GM12878 (cell line): ENCODE data around the gene SNED1. TPM values are rescaled to one million over a fixed set of nuclear protein-coding genes. Genes with fewer than 3 reads are reported as not detected.

Source experiments
- ATAC-seq: fragments of 200-7000 bp; cut with Tn5 transposase; 3 replicates; pipeline ENCODE4 v1.9.1; 2020; ENCODE audit warnings: mild to moderate bottlenecking, moderate library complexity
- BruUV-seq: library from RNA; stranded (reverse); fragments of 400-500 nt; replicated peaks from 2 replicates; lab custom pipeline; 2021; lab: Mats Ljungman, UMichigan
- CTCF ChIA-PET: fragments of 300-600 bp; sonication (Branson Sonifier 250); formaldehyde crosslinking; extraction: SDS; loops from one replicate; lab custom pipeline; 2021; ENCODE audit warnings: inconsistent platforms; lab: Yijun Ruan, JAX
- POLR2A ChIA-PET: fragments of 350-600 bp; formaldehyde crosslinking; extraction: SDS; loops from one replicate; lab custom pipeline; 2021; ENCODE audit warnings: inconsistent platforms; lab: Charles Lee
- RAD21 ChIA-PET: fragments of 300-600 bp; sonication (Branson Sonifier 250); formaldehyde crosslinking; loops from one replicate; lab custom pipeline; 2023; ENCODE audit warnings: antibody characterized with exemption; ENCODE audit not compliant: unreplicated experiment; lab: Charles Lee
- SMC1A ChIA-PET: fragments of 300-600 bp; sonication (Branson Sonifier 250); formaldehyde crosslinking; loops from one replicate; lab custom pipeline; 2023; ENCODE audit not compliant: unreplicated experiment, uncharacterized antibody; lab: Charles Lee
- DNase-seq: peaks from one replicate; pipeline ENCODE4 v3.0.0-alpha.2; 2011; ENCODE audit warnings: low read depth, low spot score
- FAIRE-seq: peaks from 3 replicates; lab custom pipeline; 2011; peaks lifted over from hg19 to GRCh38; lab: Jason Lieb, UNC
- H2AFZ ChIP-seq: 2 replicates; pipeline ENCODE4 v1.6.0; 2011; ENCODE audit warnings: low read depth, low read length, control low read depth; ENCODE audit not compliant: control insufficient read depth
- H3K27ac ChIP-seq: 2 replicates; pipeline ENCODE4 v1.5.1; 2011; ENCODE audit warnings: control low read depth; ENCODE audit not compliant: control insufficient read depth, insufficient read depth
- H3K27me3 ChIP-seq, 2 experiments: replicated peaks in 1 of 2; 2 replicates each; pipeline versions ENCODE4 v1.6.0 to v1.6.1; 2011; ENCODE audit warnings: low read length in 1 of 2; ENCODE audit not compliant: control insufficient read depth in 2 of 2, insufficient read depth in 2 of 2
- H3K36me3 ChIP-seq, 2 experiments: 2 replicates each; pipeline ENCODE4 v1.5.1; 2011; ENCODE audit warnings: low read length in 1 of 2; ENCODE audit not compliant: control insufficient read depth in 2 of 2, insufficient read depth in 2 of 2
- H3K4me1 ChIP-seq: 2 replicates; pipeline ENCODE4 v1.6.1; 2011; ENCODE audit warnings: mild to moderate bottlenecking, low read length, moderate library complexity, mixed read lengths; ENCODE audit not compliant: control insufficient read depth, insufficient read depth
- H3K4me2 ChIP-seq: 2 replicates; pipeline ENCODE4 v1.6.0; 2011; ENCODE audit warnings: control low read depth; ENCODE audit not compliant: control insufficient read depth, insufficient read depth
- H3K4me3 ChIP-seq: fragments of 200-600 bp; sonication (generic); 2 replicates; pipeline ENCODE4 v1.5.1; 2016
- H3K79me2 ChIP-seq: 2 replicates; pipeline ENCODE4 v1.6.0; 2011; ENCODE audit warnings: low read length; ENCODE audit not compliant: control insufficient read depth, insufficient read depth
- H3K9ac ChIP-seq: 2 replicates; pipeline ENCODE4 v1.8.0; 2011; ENCODE audit warnings: low read length, control low read depth, mixed read lengths; ENCODE audit not compliant: control insufficient read depth, insufficient read depth
- H3K9me3 ChIP-seq: replicated peaks from 3 replicates; pipeline ENCODE4 v1.5.1; 2011; ENCODE audit warnings: mild to moderate bottlenecking, low read length; ENCODE audit not compliant: control insufficient read depth, insufficient read depth
- H4K20me1 ChIP-seq: 2 replicates; pipeline ENCODE4 v1.6.0; 2011; ENCODE audit not compliant: control insufficient read depth, insufficient read depth
- BHLHE40 ChIP-seq, 2 experiments: fragments of 450-650 bp in 1 of 2; IDR thresholded peaks; 2 replicates each; pipeline ENCODE4 v1.6.1; 2011 to 2017; ENCODE audit warnings: low read depth in 2 of 2, borderline replicate concordance in 1 of 2, improper control_type of control experiment in 1 of 2, low read length in 1 of 2, mild to moderate bottlenecking in 1 of 2
- DPF2 ChIP-seq: fragments of 450-650 bp; IDR thresholded peaks from 2 replicates; pipeline ENCODE4 v1.6.1; 2017; ENCODE audit warnings: mild to moderate bottlenecking
- ETV6 ChIP-seq, 2 experiments: fragments of 450-650 bp in 1 of 2; IDR thresholded peaks in 1 of 2; conservative IDR thresholded peaks in 1 of 2; 2 replicates each; pipeline ENCODE4 v1.6.1; 2014; ENCODE audit warnings: antibody characterized with exemption in 1 of 2, borderline replicate concordance in 1 of 2, low read depth in 1 of 2, mild to moderate bottlenecking in 1 of 2, moderate library complexity in 1 of 2
- EZH2 ChIP-seq: IDR thresholded peaks from 2 replicates; pipeline ENCODE4 v1.6.1; 2012; ENCODE audit warnings: low read depth, mild to moderate bottlenecking, control low read depth, inconsistent platforms, low read length, borderline replicate concordance; ENCODE audit not compliant: control insufficient read depth
- HCFC1 ChIP-seq: fragments of 150-350 bp; IDR thresholded peaks from 2 replicates; pipeline ENCODE4 v1.6.1; 2014; ENCODE audit warnings: low read length
- HDAC2 ChIP-seq: fragments of 200-600 bp; sonication (generic); IDR thresholded peaks from 2 replicates; pipeline ENCODE4 v1.6.1; 2017
- KAT2A ChIP-seq: conservative IDR thresholded peaks from 2 replicates; pipeline ENCODE4 v1.6.1; 2011; ENCODE audit warnings: low read depth, low read length; ENCODE audit not compliant: control insufficient read depth
- NFXL1 ChIP-seq: fragments of 450-650 bp; IDR thresholded peaks from 2 replicates; pipeline ENCODE4 v1.6.1; 2017; ENCODE audit warnings: antibody characterized with exemption, mild to moderate bottlenecking, borderline replicate concordance
- NFYA ChIP-seq: IDR thresholded peaks from 2 replicates; pipeline ENCODE4 v1.6.1; 2011; ENCODE audit warnings: low read depth, mild to moderate bottlenecking, low read length, improper control_type of control experiment, borderline replicate concordance
- RCOR1 ChIP-seq: conservative IDR thresholded peaks from 2 replicates; pipeline ENCODE4 v1.6.1; 2012; ENCODE audit warnings: low read depth, low read length, improper control_type of control experiment
- RELA ChIP-seq: fragments of 450-650 bp; IDR thresholded peaks from 2 replicates; pipeline ENCODE4 v1.8.0; 2014; ENCODE audit warnings: borderline replicate concordance; ENCODE audit not compliant: partially characterized antibody
- SMAD1 ChIP-seq: fragments of 450-650 bp; IDR thresholded peaks from 2 replicates; pipeline ENCODE4 v1.6.1; 2018; ENCODE audit warnings: mild to moderate bottlenecking, low read depth; ENCODE audit not compliant: partially characterized antibody
- SUPT20H ChIP-seq: IDR thresholded peaks from 2 replicates; pipeline ENCODE4 v1.6.1; 2011; ENCODE audit warnings: low read depth, mild to moderate bottlenecking, low read length, moderate library complexity, borderline replicate concordance; ENCODE audit not compliant: control insufficient read depth
- SUZ12 ChIP-seq: fragments of 200-600 bp; sonication (generic); IDR thresholded peaks from one replicate; pipeline ENCODE4 v1.6.1; 2018; ENCODE audit warnings: antibody characterized with exemption, mild to moderate bottlenecking; ENCODE audit not compliant: unreplicated experiment
- TBL1XR1 ChIP-seq: IDR thresholded peaks from 2 replicates; pipeline ENCODE4 v1.6.1; 2012; ENCODE audit warnings: low read depth, low read length, improper control_type of control experiment
- WGBS: methylation state at CpG from one replicate; pipeline ENCODE4 v1.1.6; 2016; ENCODE audit warnings: low lambda C conversion rate; ENCODE audit not compliant: insufficient replicate concordance, insufficient coverage; ENCODE audit errors: missing lambda C conversion rate; 5-methylcytosine and 5-hydroxymethylcytosine counted together
- in situ Hi-C: fragments of 300-500 bp; cut with MboI; formaldehyde crosslinking; loops from 9 replicates; pipeline ENCODE4 v1.14.3; 2018; ENCODE audit warnings: mixed read lengths
- intact Hi-C: fragments of 100-400 bp; cut with micrococcal nuclease; formaldehyde crosslinking; loops from one replicate; pipeline ENCODE4 v1.14.2; 2022; ENCODE audit not compliant: unreplicated experiment
- polyA plus RNA-seq, 11 experiments: library from polyadenylated mRNA; depleted of rRNA in 4 of 11; unstranded in 6 of 11; stranded (reverse) in 5 of 11; fragments of >200 nt; fragmentation: Nextera tagmentation in 4 of 11; fragmentation: Illumina TruSeq in 1 of 11; extraction: Ambion mirVana in 4 of 11; extraction: Trizol in 1 of 11; gene quantifications; 1 replicate in 1 of 11; 2 replicates in 10 of 11; pipeline versions ENCODE4 v1.2.1 to v1.2.3, GENCODE V29; 2011 to 2016; ENCODE audit warnings: inconsistent platforms in 2 of 11, missing spikeins in 2 of 11, low read depth in 1 of 11
- total RNA-seq, 4 experiments: library from RNA; depleted of rRNA in 3 of 4; stranded (reverse); fragments of >200 nt in 3 of 4; fragmentation: Illumina TruSeq in 1 of 4; extraction: Trizol in 1 of 4; gene quantifications; 2 replicates each; pipeline versions ENCODE4 v1.2.1 to v1.2.3, GENCODE V29; 2013 to 2021
- TF ChIP-seq, protein P1 (sequence below): fragments of 450-650 bp; IDR thresholded peaks from 2 replicates; pipeline ENCODE4 v1.6.1; 2014; ENCODE audit warnings: mild to moderate bottlenecking
- TF ChIP-seq, protein P2 (sequence below): IDR thresholded peaks from 2 replicates; pipeline ENCODE4 v1.6.1; 2011; ENCODE audit warnings: mild to moderate bottlenecking, low read depth, low read length, moderate library complexity; ENCODE audit not compliant: insufficient replicate concordance

Gene SNED1
- total and polyA plus RNA-seq, 10 of the 15 experiments (the other 5 are each of a cell fraction or from before 2014, with no cell fraction given): 0.05 to 8.4 (median 3.0) TPM

DNA sequence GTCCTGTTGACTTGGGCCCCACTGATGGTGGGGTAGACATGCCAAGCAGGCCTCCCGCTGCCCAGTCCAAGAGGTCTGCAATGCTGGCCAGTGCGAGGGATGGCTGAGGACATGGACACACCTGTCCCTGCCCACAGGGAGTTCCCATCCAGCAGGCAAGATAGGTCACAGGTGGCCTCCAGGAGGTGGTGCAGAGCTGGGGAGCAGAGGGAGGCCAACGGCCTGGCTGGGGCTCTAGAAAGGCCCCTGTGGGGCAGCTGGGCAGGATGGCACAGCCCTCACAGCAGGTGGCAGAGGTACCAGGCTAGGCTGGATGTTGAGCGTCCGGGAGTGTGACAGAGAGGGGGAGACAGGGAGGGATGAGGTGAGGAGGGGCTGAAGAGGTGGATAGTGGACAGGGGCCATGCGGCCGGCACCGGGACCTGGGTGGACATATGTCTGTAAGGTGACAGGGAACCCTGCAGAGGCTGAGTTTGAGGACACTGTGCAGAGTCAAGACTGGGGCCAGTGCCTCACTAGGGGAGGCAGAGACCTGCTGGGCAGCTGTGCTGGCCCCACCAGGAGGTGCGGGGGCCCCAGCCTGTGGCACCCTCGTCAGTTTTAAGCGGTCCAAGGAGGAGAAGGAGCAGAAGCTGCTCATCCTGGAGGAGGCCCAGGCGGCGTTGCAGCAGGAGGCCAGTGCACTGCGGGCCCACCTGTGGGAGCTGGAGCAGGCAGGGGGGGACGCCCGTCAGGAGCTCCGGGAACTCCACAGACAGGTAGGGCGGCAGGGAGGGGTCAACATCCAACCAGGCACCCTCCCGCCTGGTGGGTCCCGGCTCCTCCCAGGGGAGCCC is 34.3 kb upstream of the SNED1 start:
- Histone ChIP-seq H3K4me3 (no peak overlapping the region), H3K9me3 (no peaks in the 10 kb centered on the region), H3K9ac (no peak overlapping the region), H3K27me3 (no peaks in the 10 kb centered on the region; a peak in 2 of 4 replicates), H3K4me1 (no peaks in the 10 kb centered on the region), H3K36me3 (no peaks in the 10 kb centered on the region), H4K20me1 (no peaks in the 10 kb centered on the region), H3K4me2 (no peak overlapping the region), H3K79me2 (no peaks in the 10 kb centered on the region), H3K27ac (no peak overlapping the region), H2AFZ (no peak overlapping the region)
- TF ChIP-seq NFXL1: no peak
- TF ChIP-seq, protein P1, sequence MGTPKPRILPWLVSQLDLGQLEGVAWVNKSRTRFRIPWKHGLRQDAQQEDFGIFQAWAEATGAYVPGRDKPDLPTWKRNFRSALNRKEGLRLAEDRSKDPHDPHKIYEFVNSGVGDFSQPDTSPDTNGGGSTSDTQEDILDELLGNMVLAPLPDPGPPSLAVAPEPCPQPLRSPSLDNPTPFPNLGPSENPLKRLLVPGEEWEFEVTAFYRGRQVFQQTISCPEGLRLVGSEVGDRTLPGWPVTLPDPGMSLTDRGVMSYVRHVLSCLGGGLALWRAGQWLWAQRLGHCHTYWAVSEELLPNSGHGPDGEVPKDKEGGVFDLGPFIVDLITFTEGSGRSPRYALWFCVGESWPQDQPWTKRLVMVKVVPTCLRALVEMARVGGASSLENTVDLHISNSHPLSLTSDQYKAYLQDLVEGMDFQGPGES: no peak
- no peak for TF ChIP-seq HDAC2
- TF ChIP-seq TBL1XR1: no peak
- no peak for TF ChIP-seq ETV6 (conservative IDR thresholded peaks at IDR 0.05 in 1 of 2, IDR thresholded peaks at IDR 0.05 in 1 of 2; ENCODE audit: borderline replicate concordance in 1 of 2, low read depth in 1 of 2)
- no peak for TF ChIP-seq EZH2
- TF ChIP-seq BHLHE40 (IDR thresholded peaks at IDR 0.05; ENCODE audit: borderline replicate concordance in 1 of 2, low read depth in 2 of 2, low read length in 1 of 2): no peak
- TF ChIP-seq RCOR1: no peak
- no peak for TF ChIP-seq SUZ12
- TF ChIP-seq, protein P2, sequence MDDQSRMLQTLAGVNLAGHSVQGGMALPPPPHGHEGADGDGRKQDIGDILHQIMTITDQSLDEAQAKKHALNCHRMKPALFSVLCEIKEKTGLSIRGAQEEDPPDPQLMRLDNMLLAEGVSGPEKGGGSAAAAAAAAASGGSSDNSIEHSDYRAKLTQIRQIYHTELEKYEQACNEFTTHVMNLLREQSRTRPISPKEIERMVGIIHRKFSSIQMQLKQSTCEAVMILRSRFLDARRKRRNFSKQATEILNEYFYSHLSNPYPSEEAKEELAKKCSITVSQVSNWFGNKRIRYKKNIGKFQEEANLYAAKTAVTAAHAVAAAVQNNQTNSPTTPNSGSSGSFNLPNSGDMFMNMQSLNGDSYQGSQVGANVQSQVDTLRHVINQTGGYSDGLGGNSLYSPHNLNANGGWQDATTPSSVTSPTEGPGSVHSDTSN: no peak
- no peak for TF ChIP-seq RELA
- no peak for TF ChIP-seq HCFC1
- TF ChIP-seq SMAD1: no peak
- TF ChIP-seq KAT2A: no peak
- no peak for TF ChIP-seq NFYA
- no peak for TF ChIP-seq DPF2
- no peak for TF ChIP-seq SUPT20H
- ATAC-seq (no peak), FAIRE-seq (no peak), DNase-seq (no peak)
- POLR2A ChIA-PET: no interaction called here
- in situ Hi-C loops: no loop called here
- WGBS: 50% methylated on average over 20 of the region's 20 CpGs
- BruUV-seq: no TSS peak
- SMC1A ChIA-PET: no interaction called here
- RAD21 ChIA-PET: no interaction called here
- intact Hi-C loops: no loop called here
- CTCF ChIA-PET: no interaction called here
